Adrenal gland (tissue), 5 donors: Measurements from ENCODE around the gene XAGE3.
"Not testable (repeated sequence)": the region's sequence is repeated elsewhere in the genome, so short reads cannot be mapped to it uniquely, and the experiment has no call there.

Experiments
- CTCF ChIP-seq, 6 experiments: fragments of 450-650 bp in 4 of 6; fragments of 200-600 bp in 2 of 6; sonication (generic) in 1 of 6; IDR thresholded peaks; 1 replicate in 5 of 6; 2 replicates in 1 of 6; pipeline versions ENCODE4 v1.5.1 to v1.8.0; 2016 to 2021; ENCODE audit warnings: antibody characterized with exemption in 6 of 6, mild to moderate bottlenecking in 2 of 6, moderate library complexity in 1 of 6
- POLR2A ChIP-seq, 2 donors: fragments of 450-650 bp; IDR thresholded peaks; one replicate each; pipeline ENCODE4 v1.6.1; 2017; ENCODE audit warnings: antibody characterized with exemption in 2 of 2, mild to moderate bottlenecking in 2 of 2, moderate library complexity in 1 of 2
- donor health status: DM: no; HTN: no; CAD: no.

GRCh38 chrX:52907900-52908299 lies 40.0 kb upstream of the XAGE3 start:
- TF ChIP-seq CTCF, POLR2A (IDR thresholded peaks at IDR 0.05): not testable (repeated sequence)
